ENCODE measurements around the gene CRACDL. TPM values are rescaled to one million over a fixed set of nuclear protein-coding genes. Genes with fewer than 3 reads are reported as not detected.

The CRACDL gene
- total RNA-seq, 4 donors from 2014 or later, result 10.9 to 22.6 (median 14.0) TPM

DNA sequence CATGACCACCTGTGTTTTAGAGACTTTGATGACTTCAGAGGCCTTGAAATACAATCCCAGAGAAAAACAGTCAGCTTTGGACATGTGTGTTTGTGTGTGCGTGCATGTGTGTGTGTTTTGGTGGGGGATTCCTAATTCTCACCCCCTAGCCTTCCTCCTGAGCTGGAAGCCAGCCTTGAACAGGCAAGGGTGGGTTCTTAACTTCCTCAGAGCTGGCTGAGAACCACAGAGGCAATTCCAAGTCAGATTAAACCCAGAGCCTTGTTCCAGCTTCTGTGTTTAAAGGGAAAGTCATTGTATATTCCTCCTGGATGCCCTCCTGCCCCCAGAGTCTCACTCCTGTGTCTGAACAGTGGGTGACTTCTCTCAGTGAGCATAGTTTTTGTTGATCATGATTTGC is 159.9 kb downstream of the CRACDL start:
- intact Hi-C loops (cut with DNase I; ENCODE audit: low total_unique reads), result no loop called here
- H3K4me3 ChIP-seq (ENCODE audit: low read depth, poor library complexity, severe bottlenecking), result no peak overlapping the region
- TF ChIP-seq, protein P1, sequence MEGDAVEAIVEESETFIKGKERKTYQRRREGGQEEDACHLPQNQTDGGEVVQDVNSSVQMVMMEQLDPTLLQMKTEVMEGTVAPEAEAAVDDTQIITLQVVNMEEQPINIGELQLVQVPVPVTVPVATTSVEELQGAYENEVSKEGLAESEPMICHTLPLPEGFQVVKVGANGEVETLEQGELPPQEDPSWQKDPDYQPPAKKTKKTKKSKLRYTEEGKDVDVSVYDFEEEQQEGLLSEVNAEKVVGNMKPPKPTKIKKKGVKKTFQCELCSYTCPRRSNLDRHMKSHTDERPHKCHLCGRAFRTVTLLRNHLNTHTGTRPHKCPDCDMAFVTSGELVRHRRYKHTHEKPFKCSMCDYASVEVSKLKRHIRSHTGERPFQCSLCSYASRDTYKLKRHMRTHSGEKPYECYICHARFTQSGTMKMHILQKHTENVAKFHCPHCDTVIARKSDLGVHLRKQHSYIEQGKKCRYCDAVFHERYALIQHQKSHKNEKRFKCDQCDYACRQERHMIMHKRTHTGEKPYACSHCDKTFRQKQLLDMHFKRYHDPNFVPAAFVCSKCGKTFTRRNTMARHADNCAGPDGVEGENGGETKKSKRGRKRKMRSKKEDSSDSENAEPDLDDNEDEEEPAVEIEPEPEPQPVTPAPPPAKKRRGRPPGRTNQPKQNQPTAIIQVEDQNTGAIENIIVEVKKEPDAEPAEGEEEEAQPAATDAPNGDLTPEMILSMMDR (IDR thresholded peaks at IDR 0.05), result no peak
- TF ChIP-seq POLR2A (IDR thresholded peaks at IDR 0.05), result no peak
- 55 to 85% methylated on average over 1 of the region's 1 CpG for WGBS, 2 donors
- no peak for DNase-seq (ENCODE audit: low spot score in 2 of 2)

DNA sequence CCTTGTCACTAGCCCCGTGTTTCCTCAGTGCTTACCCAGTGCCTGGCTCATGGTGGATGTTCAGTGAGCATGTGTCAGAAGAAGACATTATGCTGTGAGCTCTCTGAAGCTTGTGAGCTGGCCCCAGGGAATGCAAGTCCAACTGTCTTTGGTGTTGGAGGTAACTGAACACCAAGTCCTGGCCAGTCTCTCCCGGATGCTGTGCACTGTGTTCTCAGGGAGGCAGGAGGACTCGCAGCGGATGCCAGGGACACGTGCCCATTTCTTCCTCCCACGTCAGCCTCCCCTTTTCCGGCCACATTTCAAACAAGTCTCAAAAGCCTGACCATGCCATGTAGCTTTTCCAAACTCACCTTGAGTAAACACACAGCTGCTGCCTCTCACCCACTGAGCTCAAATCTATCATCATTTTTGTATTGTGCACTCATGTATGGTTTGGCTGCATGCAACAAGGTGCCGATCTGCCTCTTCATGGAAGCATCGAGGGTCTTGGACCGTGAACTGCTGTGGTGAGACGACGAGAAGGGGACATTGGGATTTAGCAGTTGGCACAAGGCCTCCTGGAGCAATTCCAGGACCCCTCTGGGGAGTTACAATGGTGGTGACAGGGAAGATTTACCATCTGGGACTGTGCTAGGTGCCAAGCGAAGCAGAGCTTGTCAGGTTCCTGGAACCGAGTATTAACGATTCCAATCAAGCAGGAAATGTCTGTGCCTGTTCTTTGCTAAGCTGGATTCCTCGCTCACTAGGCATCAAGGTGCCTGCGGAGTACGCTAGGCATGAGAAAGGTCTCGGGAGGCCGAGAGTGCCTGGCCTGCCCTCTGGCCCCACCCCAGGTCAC is 160.7 kb downstream of the CRACDL start:
- intact Hi-C loops (cut with DNase I; ENCODE audit: low total_unique reads), result no loop called here
- DNase-seq (ENCODE audit: low spot score in 2 of 2), result no peak
- 37 to 50% methylated on average over 20 of the region's 20 CpGs for WGBS, 2 donors
- H3K4me3 ChIP-seq (ENCODE audit: low read depth, poor library complexity, severe bottlenecking), result no peak overlapping the region
- TF ChIP-seq POLR2A (IDR thresholded peaks at IDR 0.05), result no peak
- TF ChIP-seq, protein P1 (IDR thresholded peaks at IDR 0.05), result no peak

DNA sequence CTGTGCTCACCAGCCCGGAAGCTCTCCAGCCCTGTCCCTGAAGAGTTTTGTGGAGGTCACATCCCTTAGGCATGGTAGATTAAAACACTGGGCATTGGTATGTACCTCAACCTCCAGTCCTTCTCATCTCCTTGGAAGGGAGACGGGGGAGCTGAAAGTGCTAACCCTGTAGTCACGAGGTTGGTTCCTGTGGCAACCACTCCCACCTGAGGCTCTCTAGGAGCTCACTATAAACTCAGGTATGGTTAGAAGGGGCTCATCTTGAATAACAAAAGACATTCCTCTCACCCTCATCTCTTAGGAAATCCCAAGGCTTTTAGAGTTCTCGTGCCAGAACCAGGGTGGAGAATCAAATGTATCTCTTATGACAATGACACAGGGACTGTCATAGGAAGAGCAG is 162.1 kb downstream of the CRACDL start:
- WGBS, 2 donors, result 91 to 99% methylated on average over 4 of the region's 4 CpGs
- no peak overlapping the region for H3K4me3 ChIP-seq (ENCODE audit: low read depth, poor library complexity, severe bottlenecking)
- TF ChIP-seq, protein P1 (IDR thresholded peaks at IDR 0.05), result no peak
- intact Hi-C loops (cut with DNase I; ENCODE audit: low total_unique reads), result no loop called here
- DNase-seq (ENCODE audit: low spot score in 2 of 2), result no peak

DNA sequence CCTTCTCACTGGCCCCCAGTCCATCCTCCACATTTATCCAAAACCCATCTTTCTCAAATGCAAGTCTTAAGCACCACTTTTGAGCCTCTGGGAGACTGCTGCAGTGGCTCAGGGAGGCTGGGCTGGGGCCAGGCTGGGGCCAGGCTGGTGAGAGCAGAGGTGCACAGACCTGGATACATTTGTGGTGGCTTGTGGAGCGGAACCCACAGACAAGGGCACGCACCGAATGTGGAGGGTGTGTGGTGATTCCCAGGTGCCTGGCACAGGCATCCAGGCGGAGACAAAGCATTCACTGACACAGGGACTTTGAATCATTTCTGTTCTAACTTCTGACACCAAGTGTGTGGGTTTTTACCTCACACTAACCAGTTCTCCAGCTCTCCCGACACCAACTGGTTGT is 162.9 kb downstream of the CRACDL start:
- TF ChIP-seq, protein P1 (IDR thresholded peaks at IDR 0.05), result no peak
- TF ChIP-seq POLR2A (IDR thresholded peaks at IDR 0.05), result no peak
- no peak for DNase-seq (ENCODE audit: low spot score in 2 of 2)
- no peak overlapping the region for H3K4me3 ChIP-seq (ENCODE audit: low read depth, poor library complexity, severe bottlenecking)
- intact Hi-C loops (cut with DNase I; ENCODE audit: low total_unique reads), result no loop called here
- 90 to 94% methylated on average over 5 of the region's 5 CpGs for WGBS, 2 donors

- DNase-seq (ENCODE audit: low spot score in 2 of 2), result no peak
- 71 to 72% methylated on average over 8 of the region's 8 CpGs for WGBS, 2 donors
- intact Hi-C loops (cut with DNase I; ENCODE audit: low total_unique reads), result no loop called here
- TF ChIP-seq, protein P1 (IDR thresholded peaks at IDR 0.05), result no peak
- no peak for TF ChIP-seq POLR2A (IDR thresholded peaks at IDR 0.05)
- no peak overlapping the region for H3K4me3 ChIP-seq (ENCODE audit: low read depth, poor library complexity, severe bottlenecking)
Observed at GRCh38 chr2:98772536-98772935, 163.5 kb downstream of the CRACDL start.
